Stomach (tissue), 4 donors: ENCODE results near the gene GPR15LG.

Experiments used
- CTCF ChIP-seq, 7 experiments: fragments of 450-650 bp in 4 of 7; fragments of 200-600 bp in 3 of 7; sonication (generic) in 3 of 7; IDR thresholded peaks; one replicate each; pipeline ENCODE4 v1.5.1; 2016 to 2019; ENCODE audit warnings: antibody characterized with exemption in 7 of 7, control low read depth in 2 of 7, mild to moderate bottlenecking in 1 of 7
- EP300 ChIP-seq: sonication (generic); formaldehyde crosslinking; IDR thresholded peaks from one replicate; pipeline ENCODE4 v1.6.1; 2017; ENCODE audit warnings: antibody characterized with exemption
- POLR2A ChIP-seq, 4 donors: fragments of 450-650 bp; IDR thresholded peaks; one replicate each; pipeline ENCODE4 v1.6.1; 2016; ENCODE audit warnings: antibody characterized with exemption in 4 of 4, control low read depth in 2 of 4, mild to moderate bottlenecking in 1 of 4, moderate library complexity in 1 of 4

GRCh38 chr10:84198206-84198915 lies 24.8 kb downstream of the GPR15LG start:
- TF ChIP-seq EP300 = no peak
- TF ChIP-seq CTCF (IDR thresholded peaks at IDR 0.05) = no peak
- TF ChIP-seq POLR2A (IDR thresholded peaks at IDR 0.05) = no peak
